HCT116 (cell line): Measurements from ENCODE around the gene FRY. TPM values are rescaled to one million over a fixed set of nuclear protein-coding genes. Genes with fewer than 3 reads are reported as not detected.

ENCODE experiments used
- ATAC-seq: fragments of 200-7000 bp; cut with Tn5 transposase; 2 replicates; pipeline ENCODE4 v1.9.1; 2020; ENCODE audit warnings: mild to moderate bottlenecking, moderate library complexity
- BruUV-seq: library from RNA; stranded (reverse); fragments of 400-500 nt; replicated peaks from 2 replicates; lab custom pipeline; 2021; lab: Mats Ljungman, UMichigan
- CTCF ChIA-PET: fragments of 300-600 bp; sonication (Branson Sonifier 250); formaldehyde crosslinking; loops from one replicate; lab custom pipeline; 2021; ENCODE audit warnings: antibody characterized with exemption; lab: Charles Lee
- POLR2A ChIA-PET: fragments of 300-600, 350-600 bp; sonication (Branson Sonifier 250); formaldehyde crosslinking; loops from one replicate; lab custom pipeline; 2021; ENCODE audit warnings: antibody characterized with exemption; lab: Charles Lee
- RAD21 ChIA-PET, 2 experiments: fragments of 300-600 bp; sonication (Branson Sonifier 250); formaldehyde crosslinking; loops; one replicate each; lab custom pipeline; 2023; ENCODE audit warnings: low total read pairs in 2 of 2; ENCODE audit not compliant: uncharacterized antibody in 2 of 2, unreplicated experiment in 2 of 2, low non-redundant PET in 1 of 2; lab: Charles Lee
- DNase-seq: peaks from one replicate; pipeline ENCODE4 v3.0.0-alpha.2; 2010; ENCODE audit warnings: low read depth, low spot score
- H2AFZ ChIP-seq: fragments of 200-600 bp; shearing (Covaris generic), sonication (generic); 2 replicates; pipeline ENCODE4 v1.6.1; 2017; ENCODE audit warnings: low read depth, mixed run types, mixed read lengths, antibody characterized with exemption, low read length; ENCODE audit not compliant: poor library complexity, severe bottlenecking
- H3K27ac ChIP-seq: 2 replicates; pipeline ENCODE4 v1.5.1; 2012; ENCODE audit warnings: low read depth, low read length
- H3K27me3 ChIP-seq: fragments of 200-600 bp; sonication (generic); 2 replicates; pipeline ENCODE4 v1.6.1; 2016; ENCODE audit warnings: mixed run types, low read length, mixed read lengths; ENCODE audit not compliant: insufficient read depth
- H3K36me3 ChIP-seq, 2 experiments: fragments of 200-500 bp in 1 of 2; fragments of 200-600 bp in 1 of 2; sonication (Bioruptor generic) in 1 of 2; sonication (generic) in 1 of 2; 2 replicates each; pipeline versions ENCODE4 v1.5.1 to v1.6.1; 2014 to 2016; ENCODE audit warnings: low read length in 2 of 2, inconsistent platforms in 1 of 2, mixed read lengths in 1 of 2, mixed run types in 1 of 2; ENCODE audit not compliant: insufficient read depth in 2 of 2, control insufficient read depth in 1 of 2
- H3K4me1 ChIP-seq, 2 experiments: fragments of 200-600 bp in 1 of 2; sonication (generic) in 1 of 2; 2 replicates each; pipeline versions ENCODE4 v1.5.1 to v1.6.1; 2012 to 2017; ENCODE audit warnings: low read length in 2 of 2, inconsistent platforms in 1 of 2, mild to moderate bottlenecking in 1 of 2, mixed read lengths in 1 of 2, mixed run types in 1 of 2, moderate library complexity in 1 of 2; ENCODE audit not compliant: insufficient read depth in 2 of 2, control insufficient read depth in 1 of 2
- H3K4me2 ChIP-seq: fragments of 200-600 bp; sonication (generic); 2 replicates; pipeline ENCODE4 v1.6.1; 2017; ENCODE audit warnings: mixed run types, low read length, mixed read lengths
- H3K4me3 ChIP-seq, 2 experiments: fragments of 200-600 bp in 1 of 2; sonication (generic) in 1 of 2; replicated peaks in 1 of 2; 2 replicates each; pipeline ENCODE4 v1.5.1; 2011 to 2016; ENCODE audit warnings: low read length in 2 of 2, control low read depth in 1 of 2, low read depth in 1 of 2, mild to moderate bottlenecking in 1 of 2, mixed read lengths in 1 of 2, mixed run types in 1 of 2
- H3K79me2 ChIP-seq: fragments of 200-600 bp; sonication (generic); 2 replicates; pipeline ENCODE4 v1.6.1; 2017; ENCODE audit warnings: mild to moderate bottlenecking, mixed run types, low read length, moderate library complexity, mixed read lengths; ENCODE audit not compliant: insufficient read depth
- H3K9ac ChIP-seq: fragments of 200-600 bp; sonication (generic); 2 replicates; pipeline ENCODE4 v1.6.1; 2016; ENCODE audit warnings: low read length, mixed read lengths
- H3K9me2 ChIP-seq: fragments of 200-600 bp; sonication (generic), shearing (Covaris generic); 2 replicates; pipeline ENCODE4 v1.6.1; 2017; ENCODE audit warnings: mixed run types, mild to moderate bottlenecking, moderate library complexity; ENCODE audit not compliant: insufficient read depth
- H3K9me3 ChIP-seq, 2 experiments: fragments of 200-500 bp in 1 of 2; fragments of 200-600 bp in 1 of 2; sonication (Bioruptor generic) in 1 of 2; sonication (generic) in 1 of 2; 2 replicates each; pipeline ENCODE4 v1.6.1; 2014 to 2017; ENCODE audit warnings: low read length in 2 of 2, mixed read lengths in 2 of 2, inconsistent platforms in 1 of 2, low read depth in 1 of 2, mild to moderate bottlenecking in 1 of 2, mixed run types in 1 of 2, moderate library complexity in 1 of 2; ENCODE audit not compliant: control insufficient read depth in 1 of 2, insufficient read depth in 1 of 2
- H4K20me1 ChIP-seq: fragments of 200-600 bp; sonication (generic), shearing (Covaris generic); 2 replicates; pipeline ENCODE4 v1.6.1; 2017; ENCODE audit warnings: mixed run types, mild to moderate bottlenecking, moderate library complexity; ENCODE audit not compliant: insufficient read depth
- ATF3 ChIP-seq: IDR thresholded peaks from 2 replicates; pipeline ENCODE4 v1.6.1; 2012
- CBX3 ChIP-seq: IDR thresholded peaks from 2 replicates; pipeline ENCODE4 v1.6.1; 2012; ENCODE audit warnings: low read depth
- CEBPB ChIP-seq: IDR thresholded peaks from 2 replicates; pipeline ENCODE4 v1.6.1; 2012; ENCODE audit warnings: low read depth
- ELF1 ChIP-seq: IDR thresholded peaks from 2 replicates; pipeline ENCODE4 v1.6.1; 2012; ENCODE audit warnings: low read depth, borderline replicate concordance
- EZH2 ChIP-seq: fragments of 200-600 bp; sonication (generic); IDR thresholded peaks from 2 replicates; pipeline ENCODE4 v1.6.1; 2017; ENCODE audit warnings: antibody characterized with exemption, mixed run types
- EZH2phosphoT487 ChIP-seq: fragments of 200-600 bp; IDR thresholded peaks from 2 replicates; pipeline ENCODE4 v1.6.1; 2018; ENCODE audit warnings: antibody characterized with exemption, borderline replicate concordance
- JUND ChIP-seq: IDR thresholded peaks from 2 replicates; pipeline ENCODE4 v1.6.1; 2012
- POLR2A ChIP-seq: IDR thresholded peaks from 2 replicates; pipeline ENCODE4 v1.7.0; 2011; ENCODE audit warnings: borderline replicate concordance; ENCODE audit not compliant: insufficient read depth, insufficient read length; ENCODE audit errors: extremely low read depth
- POLR2AphosphoS5 ChIP-seq: IDR thresholded peaks from 2 replicates; pipeline ENCODE4 v1.6.1; 2011; ENCODE audit warnings: mild to moderate bottlenecking, low read depth, low read length, moderate library complexity
- SRF ChIP-seq: IDR thresholded peaks from 2 replicates; pipeline ENCODE4 v1.6.1; 2012; ENCODE audit warnings: low read depth
- TCF7L2 ChIP-seq: IDR thresholded peaks from 2 replicates; pipeline ENCODE4 v1.7.0; 2011; ENCODE audit warnings: borderline replicate concordance, inconsistent platforms; ENCODE audit not compliant: insufficient read depth, insufficient read length; ENCODE audit errors: extremely low read depth
- ZFX ChIP-seq: fragments of 450-650 bp; IDR thresholded peaks from 2 replicates; pipeline ENCODE4 v1.6.1; 2017
- ZNF274 ChIP-seq: fragments of 200-500 bp; sonication (Bioruptor generic); IDR thresholded peaks from 2 replicates; pipeline ENCODE4 v1.6.1; 2014; ENCODE audit warnings: mild to moderate bottlenecking, low read depth, low read length, inconsistent platforms
- intact Hi-C: fragments of 100-400 bp; cut with micrococcal nuclease; formaldehyde crosslinking; loops from 2 replicates; pipeline ENCODE4 v1.10.0; 2022
- total RNA-seq: library from RNA; stranded (reverse); gene quantifications from one replicate; pipeline ENCODE4 v1.2.1, GENCODE V29; 2021; ENCODE audit not compliant: unreplicated experiment
- TF ChIP-seq, protein P1 (sequence below): IDR thresholded peaks from 2 replicates; pipeline ENCODE4 v1.6.1; 2012; ENCODE audit warnings: low read depth
- TF ChIP-seq, protein P2 (sequence below): IDR thresholded peaks from 2 replicates; pipeline ENCODE4 v1.6.1; 2011; ENCODE audit warnings: mild to moderate bottlenecking, low read length, moderate library complexity; ENCODE audit not compliant: insufficient replicate concordance; ENCODE audit errors: extremely low read depth

Gene FRY
- total RNA-seq, 1 experiment from 2014 or later: 1.4 TPM

DNA sequence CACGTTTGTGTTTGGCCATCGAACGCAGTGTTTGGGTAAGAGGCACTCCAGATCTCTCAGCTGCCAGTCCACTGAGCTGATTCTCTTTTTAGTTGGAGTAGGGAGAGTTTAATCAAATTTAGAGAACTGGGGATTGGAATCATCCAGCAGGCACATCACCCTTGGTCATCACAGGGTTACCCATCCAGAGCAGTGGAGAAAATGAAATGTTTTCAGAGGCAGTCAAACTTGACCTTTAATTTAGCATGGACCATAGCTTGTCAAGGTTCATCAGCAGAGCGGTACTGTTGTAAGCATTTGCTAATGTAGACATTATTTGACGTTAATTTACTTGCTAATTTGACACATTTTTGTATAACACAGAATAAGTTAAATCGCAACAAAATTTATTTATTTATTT, 18.4 kb upstream of the FRY start:
- POLR2A ChIA-PET: no interaction called here
- Histone ChIP-seq H4K20me1 (no peaks in the 10 kb centered on the region), H3K9ac (no peak overlapping the region), H3K4me3 (no peak overlapping the region), H3K79me2 (no peaks in the 10 kb centered on the region), H3K36me3 (no peaks in the 10 kb centered on the region), H3K4me2 (no peak overlapping the region), H3K9me2 (no peaks in the 10 kb centered on the region), H3K27me3 (no peaks in the 10 kb centered on the region), H2AFZ (no peak overlapping the region), H3K4me1 (no peaks in the 10 kb centered on the region), H3K27ac (no peak overlapping the region), H3K9me3 (no peaks in the 10 kb centered on the region)
- DNase-seq (no peak), ATAC-seq (no peak)
- RAD21 ChIA-PET: no interaction called here
- intact Hi-C loops: no loop called here
- BruUV-seq: no TSS peak
- TF ChIP-seq SRF (no peak), EZH2 (no peak), ATF3 (no peak), POLR2A (no peak), ELF1 (no peak), JUND (no peak), POLR2AphosphoS5 (no peak), CEBPB (no peak), EZH2phosphoT487 (no peak), ZNF274 (no peak), ZFX (no peak), TCF7L2 (no peak), CBX3 (no peak)
- TF ChIP-seq, protein P1, sequence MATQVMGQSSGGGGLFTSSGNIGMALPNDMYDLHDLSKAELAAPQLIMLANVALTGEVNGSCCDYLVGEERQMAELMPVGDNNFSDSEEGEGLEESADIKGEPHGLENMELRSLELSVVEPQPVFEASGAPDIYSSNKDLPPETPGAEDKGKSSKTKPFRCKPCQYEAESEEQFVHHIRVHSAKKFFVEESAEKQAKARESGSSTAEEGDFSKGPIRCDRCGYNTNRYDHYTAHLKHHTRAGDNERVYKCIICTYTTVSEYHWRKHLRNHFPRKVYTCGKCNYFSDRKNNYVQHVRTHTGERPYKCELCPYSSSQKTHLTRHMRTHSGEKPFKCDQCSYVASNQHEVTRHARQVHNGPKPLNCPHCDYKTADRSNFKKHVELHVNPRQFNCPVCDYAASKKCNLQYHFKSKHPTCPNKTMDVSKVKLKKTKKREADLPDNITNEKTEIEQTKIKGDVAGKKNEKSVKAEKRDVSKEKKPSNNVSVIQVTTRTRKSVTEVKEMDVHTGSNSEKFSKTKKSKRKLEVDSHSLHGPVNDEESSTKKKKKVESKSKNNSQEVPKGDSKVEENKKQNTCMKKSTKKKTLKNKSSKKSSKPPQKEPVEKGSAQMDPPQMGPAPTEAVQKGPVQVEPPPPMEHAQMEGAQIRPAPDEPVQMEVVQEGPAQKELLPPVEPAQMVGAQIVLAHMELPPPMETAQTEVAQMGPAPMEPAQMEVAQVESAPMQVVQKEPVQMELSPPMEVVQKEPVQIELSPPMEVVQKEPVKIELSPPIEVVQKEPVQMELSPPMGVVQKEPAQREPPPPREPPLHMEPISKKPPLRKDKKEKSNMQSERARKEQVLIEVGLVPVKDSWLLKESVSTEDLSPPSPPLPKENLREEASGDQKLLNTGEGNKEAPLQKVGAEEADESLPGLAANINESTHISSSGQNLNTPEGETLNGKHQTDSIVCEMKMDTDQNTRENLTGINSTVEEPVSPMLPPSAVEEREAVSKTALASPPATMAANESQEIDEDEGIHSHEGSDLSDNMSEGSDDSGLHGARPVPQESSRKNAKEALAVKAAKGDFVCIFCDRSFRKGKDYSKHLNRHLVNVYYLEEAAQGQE: no peak
- TF ChIP-seq, protein P2, sequence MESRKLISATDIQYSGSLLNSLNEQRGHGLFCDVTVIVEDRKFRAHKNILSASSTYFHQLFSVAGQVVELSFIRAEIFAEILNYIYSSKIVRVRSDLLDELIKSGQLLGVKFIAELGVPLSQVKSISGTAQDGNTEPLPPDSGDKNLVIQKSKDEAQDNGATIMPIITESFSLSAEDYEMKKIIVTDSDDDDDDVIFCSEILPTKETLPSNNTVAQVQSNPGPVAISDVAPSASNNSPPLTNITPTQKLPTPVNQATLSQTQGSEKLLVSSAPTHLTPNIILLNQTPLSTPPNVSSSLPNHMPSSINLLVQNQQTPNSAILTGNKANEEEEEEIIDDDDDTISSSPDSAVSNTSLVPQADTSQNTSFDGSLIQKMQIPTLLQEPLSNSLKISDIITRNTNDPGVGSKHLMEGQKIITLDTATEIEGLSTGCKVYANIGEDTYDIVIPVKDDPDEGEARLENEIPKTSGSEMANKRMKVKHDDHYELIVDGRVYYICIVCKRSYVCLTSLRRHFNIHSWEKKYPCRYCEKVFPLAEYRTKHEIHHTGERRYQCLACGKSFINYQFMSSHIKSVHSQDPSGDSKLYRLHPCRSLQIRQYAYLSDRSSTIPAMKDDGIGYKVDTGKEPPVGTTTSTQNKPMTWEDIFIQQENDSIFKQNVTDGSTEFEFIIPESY: no peak
- CTCF ChIA-PET: no interaction called here
